GM12801 (cell line): ENCODE results near the gene NECTIN3.

ENCODE experiments used
- CTCF ChIP-seq: IDR thresholded peaks from one replicate; pipeline ENCODE4 v1.5.1; 2011; ENCODE audit warnings: control low read depth; ENCODE audit not compliant: insufficient read length; ENCODE audit errors: extremely low read depth

Gene NECTIN3

GRCh38 chr3:111200027-111200426, 128.4 kb downstream of the NECTIN3 start:
- no peak for TF ChIP-seq CTCF

- TF ChIP-seq CTCF, result no peak
These were observed 138.5 kb downstream of the NECTIN3 start for GRCh38 chr3:111210003-111210711.

GRCh38 chr3:111210866-111211564, 139.4 kb downstream of the NECTIN3 start:
- no peak for TF ChIP-seq CTCF

- TF ChIP-seq CTCF, result no peak
These were observed 140.9 kb downstream of the NECTIN3 start for GRCh38 chr3:111212511-111212910.

- no peak for TF ChIP-seq CTCF
These were observed 143.9 kb downstream of the NECTIN3 start for GRCh38 chr3:111215481-111215880.

- TF ChIP-seq CTCF, result no peak
These were observed 147.0 kb downstream of the NECTIN3 start for GRCh38 chr3:111218615-111219014.

GRCh38 chr3:111227216-111227615, 155.6 kb downstream of the NECTIN3 start:
- TF ChIP-seq CTCF, result no peak
